ENCODE results near the gene C5orf34.

DNA sequence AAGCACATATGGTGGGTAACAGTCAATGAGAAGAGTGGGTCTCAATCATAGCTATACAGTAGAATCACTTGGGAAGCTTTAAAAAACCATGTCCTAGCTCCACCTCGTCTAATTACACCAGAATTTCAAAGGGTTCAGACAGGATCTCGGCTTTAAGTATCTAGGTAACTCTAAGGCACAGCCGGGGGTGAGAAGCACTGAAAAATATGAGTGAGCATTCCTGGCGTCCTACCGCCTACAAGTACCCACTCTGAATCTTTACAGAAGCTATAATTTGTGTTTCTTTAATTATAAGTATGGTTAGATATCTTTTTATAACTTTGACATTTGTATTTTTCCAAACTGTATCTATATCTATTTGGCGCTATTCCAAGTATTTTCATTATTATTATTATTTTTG is 25.8 kb upstream of the C5orf34 start:
- TF ChIP-seq CTCF (IDR thresholded peaks at IDR 0.05; ENCODE audit: low read depth, low read length), result no peak
- no peak for TF ChIP-seq POLR2A (IDR thresholded peaks at IDR 0.05; ENCODE audit: extremely low read depth, insufficient read length)

Data from NB4 (cell line).